Mesodermal cell (in vitro differentiated cells): ENCODE results near the gene MEX3A.

Experiments
- H3K27ac ChIP-seq: 2 replicates; pipeline ENCODE4 v1.7.0; 2013; ENCODE audit warnings: mild to moderate bottlenecking, low read depth, low read length, moderate library complexity; ENCODE audit not compliant: severe bottlenecking
- H3K36me3 ChIP-seq: 2 replicates; pipeline ENCODE4 v1.7.1; 2013; ENCODE audit warnings: mild to moderate bottlenecking, low read length, moderate library complexity; ENCODE audit not compliant: control insufficient read depth, insufficient read depth
- H3K4me1 ChIP-seq: one replicate; pipeline ENCODE4 v1.7.1; 2013; ENCODE audit warnings: mild to moderate bottlenecking, low read length; ENCODE audit not compliant: insufficient read depth, control insufficient read depth, poor library complexity, severe bottlenecking
- H3K4me3 ChIP-seq: 2 replicates; pipeline ENCODE4 v1.7.0; 2013; ENCODE audit warnings: low read length, control low read depth, mild to moderate bottlenecking; ENCODE audit not compliant: insufficient read depth, poor library complexity, severe bottlenecking; ENCODE audit errors: extremely low read depth
- H3K9me3 ChIP-seq: 2 replicates; pipeline ENCODE4 v1.7.1; 2013; ENCODE audit warnings: mild to moderate bottlenecking, low read length, moderate library complexity; ENCODE audit not compliant: control insufficient read depth
- WGBS, 2 experiments: methylation state at CpG; one replicate each; pipeline ENCODE4 v1.1.5; 2013; ENCODE audit warnings: missing lambda C conversion rate in 2 of 2; ENCODE audit not compliant: insufficient coverage in 2 of 2; 5-methylcytosine and 5-hydroxymethylcytosine counted together

Gene MEX3A

DNA sequence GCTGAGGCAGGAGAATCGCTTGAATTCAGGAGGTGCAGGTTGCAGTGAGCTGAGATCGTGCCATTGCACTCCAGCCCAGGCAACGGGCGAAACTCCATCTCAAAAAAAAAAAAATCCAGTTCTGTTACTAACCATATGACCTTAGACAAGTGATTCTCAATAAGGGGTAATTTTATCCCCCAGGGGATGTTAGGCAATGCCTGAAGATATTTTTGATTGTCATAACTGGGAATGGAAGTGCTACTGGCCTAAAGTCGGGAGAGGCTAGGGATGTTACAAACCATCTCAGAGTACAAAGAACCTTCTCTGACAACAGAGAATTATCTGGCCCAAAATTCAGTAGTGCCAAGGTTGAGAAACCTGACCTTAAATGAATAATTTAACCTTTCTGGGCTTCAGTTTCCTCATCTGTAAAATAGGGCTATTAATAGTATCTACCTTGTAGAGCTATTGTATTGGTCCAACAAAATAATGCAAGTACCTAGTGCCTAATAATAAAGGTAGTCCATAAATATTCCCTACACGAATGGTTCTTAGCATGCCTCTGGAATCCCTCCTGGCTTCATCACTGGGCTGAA is 26.5 kb upstream of the MEX3A start:
- WGBS, 2 experiments = 91 to 96% methylated on average over 1 to 2 of the region's 6 CpGs
- Histone ChIP-seq H3K4me3 (no peak overlapping the region), H3K4me1 (peaks cover 44% of the 10 kb centered on the region), H3K9me3 (no peaks in the 10 kb centered on the region), H3K27ac (no peak overlapping the region), H3K36me3 (peaks cover 4% of the 10 kb centered on the region)

DNA sequence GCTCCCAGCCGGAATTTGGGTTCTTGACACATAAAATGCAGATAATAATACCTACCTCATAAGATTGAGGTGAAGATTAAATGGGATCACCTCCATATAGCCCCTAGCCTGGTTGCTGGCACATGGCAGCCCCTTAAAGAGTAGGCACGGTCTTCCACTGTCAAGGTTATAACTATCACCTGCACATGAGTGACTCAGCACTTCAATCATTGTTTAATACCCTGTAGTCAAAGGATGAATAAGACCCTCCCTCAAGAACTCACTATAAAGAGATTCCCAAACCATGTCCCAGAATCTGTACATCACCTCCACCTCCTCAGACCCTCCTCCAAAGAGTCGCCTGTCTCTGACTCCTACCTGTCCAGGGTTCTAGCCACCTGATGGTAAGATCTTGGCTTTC is 25.8 kb upstream of the MEX3A start:
- Histone ChIP-seq H3K4me1 (peaks cover 44% of the 10 kb centered on the region), H3K36me3 (peaks cover 4% of the 10 kb centered on the region), H3K27ac (no peak overlapping the region), H3K4me3 (no peak overlapping the region), H3K9me3 (no peaks in the 10 kb centered on the region)
- WGBS, 2 experiments = 94 to 97% methylated on average over 2 to 3 of the region's 3 CpGs

DNA sequence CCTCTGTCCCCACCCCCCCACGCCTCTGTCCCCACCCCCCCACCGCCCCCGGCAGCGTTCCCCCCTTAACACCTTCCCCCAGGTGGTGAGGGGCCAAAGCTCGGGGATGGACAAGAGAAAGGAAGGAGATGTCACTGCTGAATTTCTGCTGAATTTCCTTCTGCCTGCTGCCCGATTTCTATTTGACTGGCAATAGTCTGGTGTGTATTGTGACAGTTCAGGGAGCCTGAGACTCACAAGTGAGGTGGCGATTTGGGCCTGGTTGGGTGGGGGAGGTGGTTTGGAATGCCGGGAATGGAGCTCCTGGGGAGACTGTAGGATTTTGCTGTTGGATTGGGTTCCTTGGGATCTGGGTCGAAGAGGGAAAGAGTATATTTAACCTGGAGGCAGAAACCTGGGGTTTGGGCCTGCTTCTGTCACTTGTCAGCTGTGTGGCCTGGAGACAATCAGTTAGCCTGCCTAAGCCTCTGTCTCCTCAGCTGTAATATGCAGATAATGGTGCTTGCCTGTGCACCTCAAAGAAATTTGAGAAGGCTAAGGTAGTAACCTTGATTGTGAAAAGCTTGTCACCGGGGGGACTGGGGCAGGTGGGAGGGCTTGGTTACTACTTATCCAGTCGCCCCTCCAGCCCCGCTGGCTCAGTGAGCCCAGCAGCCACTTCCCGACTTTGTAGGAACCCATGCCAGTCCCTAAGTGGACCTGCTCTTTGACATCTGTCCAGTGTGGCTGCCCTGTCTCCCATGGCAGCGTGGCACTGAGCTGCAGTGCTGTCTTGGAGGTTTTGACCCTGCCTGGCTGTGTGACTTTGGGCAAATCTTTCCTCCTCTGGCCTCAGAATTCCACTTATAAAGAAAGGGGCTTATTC is 24.6 kb upstream of the MEX3A start:
- Histone ChIP-seq H3K36me3 (peaks cover 4% of the 10 kb centered on the region), H3K4me1 (peaks cover 49% of the 10 kb centered on the region), H3K27ac (peak overlapping the region; percentile 96), H3K9me3 (no peaks in the 10 kb centered on the region), H3K4me3 (no peak overlapping the region)
- 23 to 28% methylated on average over 8 to 9 of the region's 14 CpGs for WGBS, 2 experiments

DNA sequence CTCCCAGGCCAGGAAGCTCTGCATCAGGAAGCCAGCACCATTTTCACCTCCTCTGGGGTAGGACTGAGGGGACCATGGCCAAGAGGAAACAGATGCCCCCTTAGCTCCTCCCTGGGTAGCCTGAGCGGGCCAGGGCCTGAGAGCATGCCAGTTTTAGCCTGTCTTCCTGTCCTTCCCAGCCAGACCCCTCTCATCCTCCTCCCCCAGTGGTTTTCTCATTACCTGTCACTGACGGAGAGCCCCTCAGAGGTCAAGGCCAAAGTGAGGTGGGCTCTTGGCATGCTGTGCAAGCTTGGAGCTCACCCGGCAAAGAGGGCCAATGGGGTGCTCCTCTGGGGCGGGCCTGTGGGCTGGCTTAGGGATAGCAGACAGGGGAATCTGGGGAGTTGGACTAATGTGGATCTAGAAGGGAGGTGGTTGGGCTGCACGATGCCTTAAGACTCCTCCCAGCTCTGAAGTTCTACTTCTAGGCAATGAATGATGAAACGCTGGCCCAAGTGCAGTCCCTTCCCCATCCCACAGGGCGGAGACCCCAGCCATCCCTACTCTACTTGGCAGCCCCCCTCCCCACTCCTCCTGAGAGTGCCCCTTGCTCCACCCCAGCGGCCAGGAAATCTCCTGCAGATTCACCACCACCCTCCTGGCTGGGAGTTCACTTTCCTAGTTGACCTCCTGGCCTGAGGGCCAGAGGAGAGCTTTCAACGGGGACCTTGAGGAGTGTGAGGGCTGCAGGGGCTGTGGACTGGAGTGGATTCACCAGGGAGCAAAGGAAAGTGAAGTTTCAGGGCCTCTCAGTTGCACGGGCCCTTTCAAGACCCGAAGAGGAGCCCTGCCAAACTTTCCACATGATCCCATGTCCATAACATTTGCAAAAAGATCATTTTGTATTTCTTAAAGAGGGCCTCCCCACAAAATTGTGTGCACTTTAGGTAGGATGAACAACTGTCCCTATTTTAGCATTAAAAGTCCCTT is 22.9 kb upstream of the MEX3A start:
- 47 to 92% methylated on average over 4 to 6 of the region's 11 CpGs for WGBS, 2 experiments
- peaks cover 63% of the 10 kb centered on the region for H3K4me1 ChIP-seq

DNA sequence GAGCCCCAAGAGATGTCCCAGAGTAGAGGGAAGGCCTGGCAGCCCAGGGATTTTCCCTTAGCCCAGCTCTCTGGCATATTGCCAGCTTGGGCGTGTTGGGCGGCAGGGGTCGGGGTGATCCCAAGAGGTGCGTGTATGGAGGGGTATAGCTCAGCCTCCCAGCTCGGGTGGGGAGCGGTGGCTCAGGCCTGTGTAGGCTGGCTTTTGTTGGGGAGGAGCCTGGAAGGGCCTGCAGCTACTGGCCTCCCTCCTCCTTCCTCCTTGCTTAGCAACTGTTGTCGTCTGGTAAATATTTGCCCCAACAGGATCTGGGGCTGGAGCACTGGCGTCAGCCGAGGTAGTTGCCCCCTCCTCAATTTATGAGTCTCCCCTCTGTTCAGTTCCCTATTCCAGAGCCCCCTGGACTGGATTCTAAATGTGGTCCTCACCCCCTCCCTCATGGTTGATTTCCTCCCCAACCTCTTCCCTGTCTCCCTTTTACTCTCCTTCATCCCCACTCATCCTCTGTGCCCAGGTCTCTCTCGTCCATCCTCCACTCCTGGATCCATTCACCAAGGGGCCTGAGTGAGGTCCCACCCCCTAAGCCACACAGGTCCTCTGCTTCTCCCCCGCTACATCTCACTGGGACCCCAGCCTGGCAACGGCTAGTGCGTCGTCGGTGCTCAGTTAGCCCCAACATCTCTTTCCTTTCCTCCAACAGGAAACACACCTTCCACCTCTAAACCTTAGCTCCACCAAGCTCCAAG is 22.0 kb upstream of the MEX3A start:
- no peaks in the 10 kb centered on the region for H3K9me3 ChIP-seq
- WGBS, 2 experiments = 60 to 61% methylated on average over 6 to 10 of the region's 15 CpGs
- H3K36me3 ChIP-seq = peaks cover 3% of the 10 kb centered on the region
- peak overlapping the region; percentile 96 for H3K27ac ChIP-seq
- no peak overlapping the region for H3K4me3 ChIP-seq
- peaks cover 64% of the 10 kb centered on the region for H3K4me1 ChIP-seq

More for the DNA sequence above, 22.9 kb upstream of the MEX3A start:
- Histone ChIP-seq H3K9me3 (no peaks in the 10 kb centered on the region), H3K27ac (peak overlapping the region; percentile 96), H3K36me3 (peaks cover 4% of the 10 kb centered on the region), H3K4me3 (peak overlapping the region; percentile 11)

DNA sequence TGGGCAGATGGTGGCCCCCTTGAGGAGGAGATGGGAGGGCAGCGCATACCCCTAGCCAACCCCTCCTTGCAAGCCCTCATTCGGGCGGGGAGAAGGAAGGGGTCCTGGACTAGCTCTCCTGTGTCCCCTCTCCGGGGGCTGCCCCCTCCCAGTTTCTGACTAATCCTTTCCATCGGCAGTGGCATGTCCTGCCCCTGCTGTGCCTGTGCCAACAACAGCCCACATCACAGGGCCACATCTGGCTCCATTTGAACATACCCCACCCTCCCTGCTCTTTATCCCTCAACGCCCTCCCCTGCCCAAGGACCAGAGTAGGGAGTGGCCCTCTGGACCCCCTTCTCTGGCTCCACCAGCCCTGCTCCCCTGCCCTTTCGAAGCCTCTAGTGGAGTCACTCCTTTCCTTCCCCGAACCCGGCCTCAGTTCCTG is 21.3 kb upstream of the MEX3A start:
- Histone ChIP-seq H3K4me3 (no peak overlapping the region), H3K36me3 (peaks cover 7% of the 10 kb centered on the region), H3K27ac (peak overlapping the region; percentile 96), H3K4me1 (peaks cover 64% of the 10 kb centered on the region), H3K9me3 (no peaks in the 10 kb centered on the region)
- WGBS, 2 experiments = 75 to 78% methylated on average over 7 to 9 of the region's 9 CpGs

DNA sequence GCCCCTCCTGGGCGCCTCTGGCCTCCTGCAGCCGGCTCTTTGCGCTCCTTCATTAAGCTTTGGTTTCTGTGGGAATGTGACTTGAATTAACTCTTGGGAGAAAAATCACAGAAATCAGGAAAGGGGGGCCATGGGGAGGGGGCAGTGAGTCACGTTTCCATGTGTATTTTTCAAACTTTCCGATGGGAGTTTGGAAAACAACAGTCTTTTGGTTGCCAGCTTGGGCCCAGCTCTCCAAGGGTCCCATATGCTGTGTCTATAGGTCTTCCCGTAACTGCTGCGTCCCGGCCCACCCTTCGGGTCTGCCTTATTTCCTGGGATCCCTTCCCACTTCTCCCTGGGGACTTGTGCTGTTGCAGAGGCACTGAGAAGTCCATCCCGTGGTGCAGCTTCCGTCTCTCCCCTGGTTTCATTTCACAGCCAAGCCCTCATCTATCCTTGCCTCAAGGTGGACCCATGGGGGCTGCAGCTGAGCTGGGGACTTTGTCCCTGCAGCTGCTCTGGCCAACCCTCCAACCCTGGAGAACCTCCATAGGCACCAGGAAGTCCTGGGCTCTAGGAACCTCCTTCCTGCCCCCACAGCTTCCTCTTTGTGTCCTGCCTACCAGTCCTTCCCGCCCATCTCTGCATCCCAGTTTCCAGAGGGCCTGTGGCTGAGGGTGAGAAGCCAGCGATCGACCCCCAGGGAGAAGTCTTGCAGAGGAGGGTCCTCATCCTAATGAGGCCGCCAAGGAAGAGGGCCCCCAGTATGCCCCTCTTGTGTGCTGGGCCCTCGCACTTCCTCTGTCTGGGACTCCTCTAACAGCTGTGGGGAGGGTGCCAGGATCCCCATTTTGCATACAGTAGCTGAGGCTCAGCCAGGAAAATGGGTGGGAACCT is 20.6 kb upstream of the MEX3A start:
- Histone ChIP-seq H3K9me3 (no peaks in the 10 kb centered on the region), H3K4me1 (peaks cover 64% of the 10 kb centered on the region), H3K36me3 (peaks cover 12% of the 10 kb centered on the region), H3K4me3 (no peak overlapping the region), H3K27ac (peak overlapping the region; percentile 96)
- WGBS, 2 experiments = 92 to 94% methylated on average over 14 to 16 of the region's 16 CpGs

DNA sequence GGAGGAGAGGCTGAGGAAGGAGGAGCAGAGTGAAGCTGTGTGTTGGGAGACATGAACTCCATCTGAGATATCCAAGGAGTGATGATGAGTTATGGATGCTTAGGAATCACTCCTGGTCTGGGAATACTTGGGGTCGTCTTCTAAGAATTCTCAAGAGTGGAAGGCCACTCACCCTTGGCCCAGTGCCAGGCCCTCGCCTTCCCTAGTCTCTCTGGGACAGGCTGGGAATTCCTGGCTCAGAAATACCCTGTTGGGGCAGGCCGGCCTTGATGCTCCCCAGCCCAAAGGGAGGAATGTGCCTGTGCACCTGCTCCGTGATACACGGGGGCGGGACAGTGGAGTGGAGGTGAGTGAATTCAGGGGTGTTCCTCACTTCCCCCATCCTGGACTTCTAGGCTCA is 19.6 kb upstream of the MEX3A start:
- Histone ChIP-seq H3K4me1 (peaks cover 58% of the 10 kb centered on the region), H3K36me3 (peaks cover 18% of the 10 kb centered on the region), H3K9me3 (no peaks in the 10 kb centered on the region), H3K27ac (no peak overlapping the region), H3K4me3 (no peak overlapping the region)
- 98 to 100% methylated on average over 2 to 6 of the region's 6 CpGs for WGBS, 2 experiments

DNA sequence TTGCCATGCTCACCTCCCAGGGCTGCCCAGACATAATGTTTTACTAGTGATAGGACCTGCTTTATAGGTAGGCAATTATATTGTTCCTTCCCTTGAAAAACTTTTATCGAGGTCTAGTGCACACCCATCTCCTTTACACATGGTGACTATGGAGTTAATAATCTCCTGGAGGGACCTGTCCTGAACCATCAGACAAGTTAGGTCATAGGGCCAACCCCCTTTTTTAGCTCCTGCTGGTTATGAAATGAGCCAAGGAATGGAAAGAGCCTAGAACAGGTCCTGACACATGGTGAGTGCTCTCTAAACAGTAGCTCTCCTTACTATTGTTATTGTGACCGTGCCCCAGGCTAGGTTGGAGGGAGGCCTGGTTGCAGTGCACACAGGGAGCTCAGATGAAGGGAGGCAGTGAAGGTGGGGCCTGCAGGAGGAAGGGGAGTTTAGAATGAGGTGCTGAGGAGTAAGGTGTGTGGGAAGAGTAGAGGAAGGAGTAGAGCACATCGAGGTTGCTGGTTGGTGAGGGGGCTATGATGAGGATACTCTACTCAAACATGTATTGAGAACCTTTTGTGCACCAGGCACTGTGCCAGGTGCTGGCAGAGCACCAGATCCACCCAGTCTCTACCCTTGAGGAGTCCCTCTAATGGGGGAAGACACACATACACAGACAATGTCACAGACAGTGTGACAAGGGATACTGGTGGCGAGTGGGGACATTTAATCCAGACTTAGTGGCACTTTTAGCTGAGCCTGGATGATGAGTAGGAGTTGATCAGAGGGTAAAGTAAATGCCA is 18.1 kb upstream of the MEX3A start:
- WGBS, 2 experiments = 93 to 100% methylated on average over 2 of the region's 4 CpGs

More for the DNA sequence above, 18.1 kb upstream of the MEX3A start:
- Histone ChIP-seq H3K4me3 (no peak overlapping the region), H3K4me1 (peaks cover 50% of the 10 kb centered on the region), H3K36me3 (peaks cover 25% of the 10 kb centered on the region), H3K27ac (no peak overlapping the region), H3K9me3 (no peaks in the 10 kb centered on the region)
